Measurements from ENCODE around the gene PDZRN4.

Gene PDZRN4

DNA sequence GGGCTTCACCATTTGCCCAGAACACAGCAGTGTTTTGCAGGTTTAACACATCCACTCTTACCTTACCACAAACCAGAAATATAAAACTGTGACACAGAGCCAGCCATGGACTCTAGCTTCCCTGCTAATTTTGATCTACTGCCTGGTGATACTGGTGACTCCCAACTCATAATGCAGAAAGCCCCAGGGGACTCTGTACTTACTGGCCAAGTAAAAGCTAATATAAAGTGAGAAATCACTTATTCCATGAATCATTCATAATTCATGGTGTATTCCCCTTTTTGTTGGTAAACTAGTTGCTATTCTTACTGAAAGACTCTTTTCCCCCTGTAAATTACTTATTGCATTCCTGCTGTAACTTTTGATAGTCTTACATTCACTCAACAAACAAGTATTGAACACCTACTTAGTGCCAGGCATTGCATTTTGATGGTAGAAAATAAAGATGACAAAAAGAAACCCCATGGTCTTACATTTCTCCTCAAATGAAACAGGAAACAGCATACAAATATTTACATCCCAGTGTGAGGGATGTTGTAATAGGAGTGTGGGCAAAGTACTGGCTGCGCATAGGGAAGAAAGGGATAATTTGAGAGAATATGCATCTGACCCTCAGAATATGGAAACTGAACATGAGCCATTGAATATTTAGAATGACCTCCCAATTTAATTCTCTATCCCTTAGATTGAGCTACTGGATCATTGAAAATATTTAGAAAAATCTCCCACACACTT lies 279.6 kb downstream of the PDZRN4 start:
- no peak for DNase-seq (ENCODE audit: extremely low read depth, low read depth)

DNA sequence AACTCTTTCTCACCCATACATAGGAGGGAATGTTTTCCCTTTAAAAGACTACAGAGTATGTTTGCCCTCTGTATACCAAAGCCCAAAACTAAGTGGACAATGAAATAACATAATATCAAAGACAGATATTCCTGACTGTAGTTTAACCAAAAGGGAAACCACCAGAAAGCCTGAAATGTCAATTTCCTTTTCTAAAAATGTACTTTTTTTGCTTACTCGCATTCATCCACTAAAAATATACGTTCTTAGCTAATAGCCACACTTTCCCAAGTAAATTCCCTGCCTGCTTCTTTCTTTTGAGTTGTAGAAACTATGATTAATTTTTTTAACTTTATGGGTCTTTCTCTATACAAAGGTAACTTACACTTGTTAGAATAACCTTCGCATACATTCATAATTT lies 280.2 kb downstream of the PDZRN4 start:
- TF ChIP-seq, protein P1, sequence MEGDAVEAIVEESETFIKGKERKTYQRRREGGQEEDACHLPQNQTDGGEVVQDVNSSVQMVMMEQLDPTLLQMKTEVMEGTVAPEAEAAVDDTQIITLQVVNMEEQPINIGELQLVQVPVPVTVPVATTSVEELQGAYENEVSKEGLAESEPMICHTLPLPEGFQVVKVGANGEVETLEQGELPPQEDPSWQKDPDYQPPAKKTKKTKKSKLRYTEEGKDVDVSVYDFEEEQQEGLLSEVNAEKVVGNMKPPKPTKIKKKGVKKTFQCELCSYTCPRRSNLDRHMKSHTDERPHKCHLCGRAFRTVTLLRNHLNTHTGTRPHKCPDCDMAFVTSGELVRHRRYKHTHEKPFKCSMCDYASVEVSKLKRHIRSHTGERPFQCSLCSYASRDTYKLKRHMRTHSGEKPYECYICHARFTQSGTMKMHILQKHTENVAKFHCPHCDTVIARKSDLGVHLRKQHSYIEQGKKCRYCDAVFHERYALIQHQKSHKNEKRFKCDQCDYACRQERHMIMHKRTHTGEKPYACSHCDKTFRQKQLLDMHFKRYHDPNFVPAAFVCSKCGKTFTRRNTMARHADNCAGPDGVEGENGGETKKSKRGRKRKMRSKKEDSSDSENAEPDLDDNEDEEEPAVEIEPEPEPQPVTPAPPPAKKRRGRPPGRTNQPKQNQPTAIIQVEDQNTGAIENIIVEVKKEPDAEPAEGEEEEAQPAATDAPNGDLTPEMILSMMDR (IDR thresholded peaks at IDR 0.05; ENCODE audit: low read depth, low read length) = no peak

More for the DNA sequence above, 279.6 kb downstream of the PDZRN4 start:
- TF ChIP-seq, protein P1 (IDR thresholded peaks at IDR 0.05; ENCODE audit: low read depth, low read length) = no peak

DNA sequence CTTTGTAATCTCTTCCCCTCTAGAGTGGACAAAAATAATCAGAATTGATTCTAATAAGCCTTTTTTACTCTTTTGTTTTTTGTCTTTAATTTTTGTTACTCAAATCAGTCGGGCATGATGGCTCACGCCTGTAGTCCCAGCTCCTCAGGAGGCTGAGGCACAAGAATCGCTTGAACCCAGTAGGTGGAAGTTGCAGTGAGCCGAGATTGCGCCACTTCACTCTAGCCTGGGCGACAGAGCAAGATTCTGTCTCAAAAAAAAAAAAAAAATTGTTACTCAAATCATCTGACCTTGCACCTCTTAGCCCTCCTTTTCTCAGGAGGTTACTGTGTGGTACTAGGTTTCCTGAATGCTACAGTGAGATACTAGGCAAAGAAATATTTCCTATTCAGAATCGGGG lies 280.6 kb downstream of the PDZRN4 start:
- no peak for DNase-seq (ENCODE audit: extremely low read depth, low read depth)
- TF ChIP-seq, protein P1 (IDR thresholded peaks at IDR 0.05; ENCODE audit: low read depth, low read length) = no peak

More for the DNA sequence above, 280.2 kb downstream of the PDZRN4 start:
- no peak for DNase-seq (ENCODE audit: extremely low read depth, low read depth)

DNA sequence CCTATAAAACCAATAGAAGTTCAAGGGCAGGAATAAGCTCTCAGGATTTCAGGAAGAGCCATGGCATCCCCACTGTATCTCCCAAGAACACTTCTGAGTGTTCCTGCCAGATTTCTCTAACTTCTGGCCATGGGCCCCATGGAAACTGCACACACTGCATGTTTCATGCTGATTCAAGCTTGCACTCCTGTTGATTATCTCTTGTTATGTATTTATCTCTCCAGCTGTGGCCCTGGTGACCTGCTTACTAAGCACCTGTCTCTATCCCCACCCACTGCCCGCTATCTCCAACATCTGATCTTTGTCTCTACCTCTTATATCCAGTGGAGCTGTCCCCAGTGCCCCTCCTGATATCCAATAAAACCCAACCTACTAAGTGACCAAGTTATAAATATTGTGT lies 285.3 kb downstream of the PDZRN4 start:
- TF ChIP-seq, protein P1 (IDR thresholded peaks at IDR 0.05; ENCODE audit: low read depth, low read length) = no peak
- no peak for DNase-seq (ENCODE audit: extremely low read depth, low read depth)

DNA sequence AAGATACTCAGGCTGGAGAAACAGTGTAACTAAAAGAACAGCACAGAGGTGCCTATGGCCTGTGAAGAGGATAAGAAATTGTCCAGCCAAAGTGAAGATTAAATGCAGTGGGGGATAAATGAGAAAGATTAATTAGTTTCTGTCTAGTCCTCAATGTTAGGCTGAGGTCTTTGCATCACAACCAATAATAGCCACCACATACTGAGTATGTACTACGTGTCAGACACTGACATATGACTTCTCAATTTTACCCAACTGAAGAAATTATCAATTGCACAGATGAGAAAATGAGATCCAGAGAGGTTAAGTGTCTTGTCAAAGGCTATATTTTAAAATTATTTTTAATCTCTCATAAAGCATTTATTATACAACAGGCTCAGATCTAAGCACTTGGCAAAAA lies 285.9 kb downstream of the PDZRN4 start:
- TF ChIP-seq, protein P1 (IDR thresholded peaks at IDR 0.05; ENCODE audit: low read depth, low read length) = no peak
- DNase-seq (ENCODE audit: extremely low read depth, low read depth) = no peak

DNA sequence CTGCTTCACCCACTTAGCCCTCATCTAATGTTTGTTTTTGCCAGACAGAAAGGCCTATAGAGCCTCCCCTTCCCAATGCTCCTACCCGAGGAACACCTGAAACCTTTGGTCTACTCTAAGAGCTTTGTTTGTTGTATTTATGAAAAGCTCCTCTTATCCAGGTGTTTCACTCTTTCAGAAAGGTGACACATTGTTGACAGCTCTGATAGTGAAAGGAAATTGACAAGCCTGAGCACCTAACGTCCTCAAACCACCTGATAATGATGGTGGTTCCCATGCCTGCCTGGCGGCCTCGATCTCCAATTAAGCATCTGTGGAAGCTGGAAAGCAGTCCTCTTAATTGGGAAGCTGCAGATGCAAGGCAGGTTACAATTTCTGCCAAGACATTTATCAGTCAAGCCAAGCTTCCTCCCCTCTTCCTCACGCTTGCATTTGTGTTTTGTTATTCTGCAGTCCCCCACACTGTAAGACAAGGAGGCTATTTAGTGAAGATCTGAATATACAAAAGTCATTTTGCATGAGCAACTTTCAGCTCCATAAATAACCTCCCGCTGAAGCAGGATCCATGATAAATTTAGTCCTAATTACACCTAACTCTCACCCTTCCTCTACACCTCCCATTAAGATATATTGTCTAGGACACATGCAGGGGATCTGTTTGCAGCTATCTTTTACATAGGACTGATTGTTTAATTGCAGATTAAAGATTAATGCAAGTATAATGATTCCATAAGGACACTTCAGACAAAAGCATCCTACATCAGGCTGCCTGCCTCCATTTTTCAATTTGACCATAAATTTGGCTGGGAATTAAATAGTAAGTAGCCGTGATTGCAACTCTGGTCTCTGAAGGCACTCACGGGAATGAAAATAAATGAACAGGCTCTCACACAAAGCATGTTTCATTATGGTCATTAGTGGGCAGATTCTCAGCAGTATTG lies 288.6 kb downstream of the PDZRN4 start:
- TF ChIP-seq, protein P1 (IDR thresholded peaks at IDR 0.05; ENCODE audit: low read depth, low read length) = no peak
- no peak for DNase-seq (ENCODE audit: extremely low read depth, low read depth)

DNA sequence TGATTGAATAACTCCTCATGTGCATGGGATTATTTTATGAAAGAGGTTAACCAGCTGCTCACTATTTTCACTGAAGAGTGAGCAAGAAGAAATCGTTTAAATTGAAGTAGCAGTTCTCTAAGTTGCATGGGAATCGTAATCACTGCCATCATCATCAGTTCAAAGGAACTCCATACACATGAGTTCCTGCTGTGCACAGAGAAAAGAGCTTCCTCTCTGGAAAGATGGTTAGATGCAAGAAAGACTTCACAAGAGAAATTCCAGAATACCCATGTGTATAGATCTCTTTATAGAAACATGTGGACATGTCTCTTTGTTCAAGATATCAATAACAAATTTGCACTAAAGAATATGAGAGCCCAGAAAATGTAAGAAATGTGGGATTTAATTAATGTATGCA lies 291.3 kb downstream of the PDZRN4 start:
- TF ChIP-seq, protein P1 (IDR thresholded peaks at IDR 0.05; ENCODE audit: low read depth, low read length) = no peak

More for the DNA sequence above, 291.3 kb downstream of the PDZRN4 start:
- no peak for DNase-seq (ENCODE audit: extremely low read depth, low read depth)

All from AG09319 (cell line).